Mucosa of gallbladder (tissue), 1 donor: ENCODE measurements around the gene NUAK2. TPM values are rescaled to one million over a fixed set of nuclear protein-coding genes. Genes with fewer than 3 reads are reported as not detected.
"Not testable (repeated sequence)": the region's sequence is repeated elsewhere in the genome, so short reads cannot be mapped to it uniquely, and the experiment has no call there.

Experiments
- DNase-seq: peaks from one replicate; pipeline ENCODE4 v3.0.0-alpha.2; 2020; ENCODE audit warnings: low spot score
- total RNA-seq: library from RNA; stranded (reverse); gene quantifications from one replicate; pipeline ENCODE4 v1.2.1, GENCODE V29; 2021
- donor health status: DM: no; HTN: no; CAD: no.

The NUAK2 gene
- total RNA-seq = 6.7 TPM

DNA sequence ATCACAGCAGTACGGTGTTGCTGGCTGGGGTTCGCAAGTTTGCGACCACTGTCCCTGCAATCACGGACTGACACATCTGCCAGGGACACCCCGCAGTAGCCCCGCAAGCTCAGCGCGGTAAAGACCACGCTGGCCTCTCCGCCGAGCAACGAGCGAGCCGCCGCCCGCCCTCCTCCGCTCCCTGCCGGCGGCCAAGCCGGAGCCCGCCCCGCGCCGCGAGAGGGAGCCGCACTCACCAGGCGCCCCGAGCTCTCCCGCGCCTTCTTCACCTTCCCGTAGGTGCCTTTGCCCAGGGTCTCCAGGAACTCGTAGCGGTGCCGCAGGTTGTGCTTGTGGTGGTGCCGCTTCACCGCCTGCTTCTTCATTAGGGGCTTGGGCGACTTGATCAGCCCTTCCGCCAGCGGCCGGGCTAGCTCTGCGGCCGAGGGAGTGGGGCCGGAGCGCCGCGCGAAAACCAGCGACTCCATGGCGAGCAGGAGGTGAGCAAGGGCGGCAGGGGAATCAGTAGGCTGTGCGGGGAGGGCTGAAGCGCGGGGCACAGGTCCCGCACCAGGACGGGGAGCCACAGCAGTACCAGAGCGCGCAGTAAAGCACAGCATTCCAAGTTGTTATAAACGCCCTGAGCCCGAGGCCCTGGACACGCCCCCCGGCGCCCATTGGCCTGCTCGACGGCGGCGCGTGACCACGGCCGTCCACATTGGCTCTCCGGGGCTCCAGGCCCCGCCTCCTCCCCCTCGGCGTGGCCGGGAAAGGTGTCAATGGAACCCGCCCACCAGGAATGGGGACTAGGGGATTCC lies at the start of gene NUAK2:
Gene NUAK2, minus strand, starts transcription at position 584 of the 797 bp plus-strand sequence. Its CDS starts 117 bp downstream, at position 467.
- DNase-seq = peak; percentile 91

DNA sequence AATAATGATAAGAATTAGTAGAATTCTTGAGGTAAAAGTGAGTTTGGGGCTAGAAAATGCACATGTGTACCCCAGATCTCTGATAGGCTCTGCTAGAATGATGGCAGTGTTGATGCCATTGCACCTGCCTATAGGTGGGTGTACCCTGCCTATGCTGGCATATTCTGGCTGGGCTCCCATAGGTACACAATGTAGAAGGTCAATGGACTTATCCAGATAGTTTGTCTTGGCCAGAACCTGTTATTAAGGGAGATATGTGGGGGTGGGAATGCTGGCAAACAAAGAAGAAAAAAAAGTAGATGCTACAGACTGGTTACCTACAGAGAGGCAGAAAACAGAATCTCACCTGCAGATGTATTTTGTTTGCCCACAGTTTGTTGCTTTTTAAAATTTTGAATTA lies 49.2 kb upstream of the NUAK2 start:
- peak; percentile 68 for DNase-seq

DNA sequence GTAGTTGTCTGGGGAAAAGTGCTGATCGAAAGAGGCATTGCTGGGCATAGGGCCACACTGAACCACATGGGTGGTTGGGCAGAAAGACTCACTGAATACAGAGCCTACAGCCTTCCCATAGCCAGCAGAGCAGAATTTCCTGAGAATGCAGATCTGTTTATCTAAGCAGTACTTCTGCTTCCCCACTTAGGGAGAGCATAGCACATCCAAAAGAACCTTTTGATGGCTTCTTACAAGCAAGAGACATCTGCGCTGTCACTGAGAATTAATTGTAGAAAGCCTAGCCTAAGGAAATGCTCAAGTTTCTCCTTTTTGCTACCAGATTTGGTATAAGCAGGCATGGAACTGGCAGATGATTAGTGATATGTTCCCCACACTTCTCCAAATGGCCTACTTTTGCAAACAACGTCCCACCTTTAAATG lies 48.2 kb upstream of the NUAK2 start:
- no peak for DNase-seq

DNA sequence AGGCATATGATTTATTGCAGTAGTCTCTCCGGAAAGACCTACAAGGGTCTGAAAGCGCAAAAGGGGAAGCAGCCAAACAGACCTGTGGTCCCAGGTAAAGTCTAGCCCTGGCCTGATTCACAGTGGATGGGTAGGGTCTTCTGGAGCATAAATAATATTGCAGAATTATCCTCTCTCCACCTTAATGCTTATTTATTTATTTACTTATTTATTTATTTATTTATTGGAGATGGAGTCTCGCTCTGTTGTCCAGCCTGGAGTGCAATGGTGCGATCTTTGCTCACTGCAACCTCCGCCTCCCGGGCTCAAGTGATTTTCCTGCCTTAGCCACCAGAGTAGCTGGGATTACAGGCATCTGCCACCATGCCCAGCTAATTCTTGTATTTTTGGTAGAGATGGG lies 46.9 kb upstream of the NUAK2 start:
- DNase-seq = no peak

DNA sequence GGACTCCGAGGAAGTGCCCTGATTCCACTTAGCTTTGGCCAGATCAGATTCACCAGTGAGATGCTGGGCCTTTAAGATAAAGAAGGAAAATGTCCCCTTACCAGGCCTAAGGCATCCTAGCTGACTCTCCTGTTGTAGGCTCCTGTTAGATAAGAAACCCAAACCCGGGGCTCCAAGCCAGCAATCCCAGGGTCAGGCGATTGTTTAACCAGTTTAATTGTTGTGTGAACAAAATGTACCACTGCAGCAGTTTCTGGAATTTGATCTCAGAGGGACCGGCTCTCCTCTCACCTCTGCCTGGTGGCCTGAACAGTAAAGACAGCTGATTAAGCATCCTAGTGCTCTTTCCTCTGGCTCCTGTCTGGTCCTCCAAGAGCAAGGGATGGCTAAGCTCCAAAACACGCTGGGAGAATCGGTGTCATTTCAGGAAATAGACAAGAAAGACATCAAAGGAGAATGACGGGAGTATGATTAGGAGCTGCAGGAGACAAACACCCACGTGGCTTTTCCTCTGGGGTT lies 44.5 kb upstream of the NUAK2 start:
- DNase-seq = peak; percentile 64

DNA sequence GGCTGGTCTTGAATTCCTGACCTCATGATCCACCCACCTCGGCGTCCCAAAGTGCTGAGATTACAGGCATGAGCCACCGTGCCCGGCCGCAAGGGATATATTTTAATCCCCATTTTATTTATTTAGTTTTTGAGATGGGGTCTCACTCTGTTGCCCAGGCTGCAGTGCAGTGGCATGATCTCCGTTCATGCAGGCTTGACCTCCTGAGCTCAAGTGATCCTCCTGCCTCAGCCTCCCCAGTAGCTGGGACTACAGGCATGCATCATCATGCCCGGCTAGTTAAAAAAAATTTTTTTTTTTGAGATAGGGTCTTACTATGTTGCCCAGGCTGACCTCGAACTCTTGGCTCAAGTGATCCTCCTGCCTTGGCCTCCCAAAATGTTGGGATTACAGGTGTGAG lies 43.5 kb upstream of the NUAK2 start:
- DNase-seq = not testable (repeated sequence)

DNA sequence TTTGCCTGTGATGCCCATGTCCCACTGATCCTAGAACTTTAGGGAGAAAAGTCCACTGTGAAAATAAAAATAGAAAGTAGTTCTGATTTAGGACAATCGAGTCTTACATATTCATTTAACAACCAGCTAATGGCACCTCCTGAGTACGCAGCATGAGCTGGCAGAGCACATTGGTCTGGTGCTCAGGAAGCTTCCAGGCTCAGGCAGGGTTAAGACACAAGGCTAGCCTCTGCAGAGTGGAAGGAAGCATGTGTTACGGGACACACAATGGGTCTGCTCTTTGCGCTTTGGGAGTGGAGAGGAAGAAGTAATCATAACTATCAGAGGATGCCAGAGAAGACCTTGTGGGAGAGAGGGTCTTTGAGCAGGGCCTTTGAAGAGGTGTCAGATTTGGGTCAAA lies 39.3 kb upstream of the NUAK2 start:
- DNase-seq = no peak

DNA sequence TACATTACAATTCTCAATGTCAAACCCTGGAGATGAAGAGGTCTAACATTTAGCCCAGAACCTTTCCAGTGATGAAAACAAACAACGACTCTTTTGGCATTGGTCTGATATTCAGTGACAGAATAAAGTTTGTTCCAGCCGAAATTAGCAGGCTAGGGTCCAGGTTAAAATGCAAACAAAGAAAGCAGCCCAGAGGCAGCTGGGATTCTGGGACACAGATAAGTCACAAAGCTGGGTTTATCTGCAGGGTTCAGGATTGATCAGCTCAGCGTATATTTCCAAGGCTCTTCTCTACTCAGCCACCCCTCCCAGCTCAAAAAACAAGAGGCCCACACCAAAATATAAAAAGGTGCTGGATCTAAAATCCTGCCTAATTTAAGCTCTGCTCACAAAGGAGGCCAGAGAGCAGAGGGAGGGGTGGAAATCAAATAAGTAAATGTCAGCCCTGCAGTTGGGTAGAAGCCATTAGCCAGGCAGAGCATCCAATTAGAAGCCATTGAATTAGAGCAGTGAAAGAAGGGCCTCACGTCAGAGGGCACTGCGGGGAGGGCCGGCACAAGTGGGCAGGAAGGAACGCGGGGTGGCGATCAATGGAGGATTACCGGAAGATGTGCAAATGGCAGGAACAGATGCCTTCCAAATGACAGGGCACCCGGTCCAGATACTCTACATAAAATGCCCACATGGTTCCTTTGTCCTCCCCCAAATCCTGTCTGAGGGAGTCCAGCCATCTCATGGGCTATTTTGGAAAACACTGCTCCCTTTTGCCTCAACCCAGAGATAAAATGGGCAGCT lies 38.4 kb upstream of the NUAK2 start:
- no peak for DNase-seq

DNA sequence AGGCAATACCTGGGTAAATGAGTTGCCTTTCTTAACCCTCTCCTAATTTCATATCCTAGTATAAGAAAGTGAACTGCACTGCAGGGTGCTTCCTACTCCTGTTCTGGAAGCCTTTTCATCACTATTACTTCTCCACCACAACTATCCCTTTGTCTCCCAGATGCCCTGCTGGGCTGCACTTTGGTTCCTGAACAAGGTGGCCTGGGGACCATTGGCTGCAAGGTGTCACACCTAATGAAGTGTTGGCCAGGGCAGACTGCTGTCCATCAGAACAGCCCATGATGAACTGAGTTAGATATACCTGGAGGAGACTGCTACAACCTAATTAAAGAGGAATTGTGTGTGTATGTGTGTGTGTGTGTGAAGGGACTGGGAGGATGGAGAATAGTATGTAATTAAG lies 37.0 kb upstream of the NUAK2 start:
- no peak for DNase-seq

DNA sequence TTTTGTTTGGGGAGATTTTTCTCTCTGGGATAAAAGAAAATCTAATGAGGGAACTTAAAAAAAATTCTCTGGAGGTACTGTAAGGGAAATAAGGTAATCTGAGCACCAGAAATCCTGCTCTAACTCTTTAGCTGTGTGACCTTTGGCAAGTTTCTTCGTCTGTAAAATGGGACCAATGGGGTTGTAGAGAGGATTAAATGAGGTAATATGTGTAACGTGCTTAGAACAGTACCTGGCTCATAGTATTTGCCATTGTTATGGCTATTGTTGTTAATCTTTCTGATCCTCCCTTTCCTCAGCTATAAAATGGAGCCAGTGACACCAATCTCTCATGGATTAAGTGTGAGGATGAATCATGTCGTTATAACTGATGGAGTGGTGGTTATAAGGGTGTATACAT lies 36.0 kb upstream of the NUAK2 start:
- DNase-seq = no peak

DNA sequence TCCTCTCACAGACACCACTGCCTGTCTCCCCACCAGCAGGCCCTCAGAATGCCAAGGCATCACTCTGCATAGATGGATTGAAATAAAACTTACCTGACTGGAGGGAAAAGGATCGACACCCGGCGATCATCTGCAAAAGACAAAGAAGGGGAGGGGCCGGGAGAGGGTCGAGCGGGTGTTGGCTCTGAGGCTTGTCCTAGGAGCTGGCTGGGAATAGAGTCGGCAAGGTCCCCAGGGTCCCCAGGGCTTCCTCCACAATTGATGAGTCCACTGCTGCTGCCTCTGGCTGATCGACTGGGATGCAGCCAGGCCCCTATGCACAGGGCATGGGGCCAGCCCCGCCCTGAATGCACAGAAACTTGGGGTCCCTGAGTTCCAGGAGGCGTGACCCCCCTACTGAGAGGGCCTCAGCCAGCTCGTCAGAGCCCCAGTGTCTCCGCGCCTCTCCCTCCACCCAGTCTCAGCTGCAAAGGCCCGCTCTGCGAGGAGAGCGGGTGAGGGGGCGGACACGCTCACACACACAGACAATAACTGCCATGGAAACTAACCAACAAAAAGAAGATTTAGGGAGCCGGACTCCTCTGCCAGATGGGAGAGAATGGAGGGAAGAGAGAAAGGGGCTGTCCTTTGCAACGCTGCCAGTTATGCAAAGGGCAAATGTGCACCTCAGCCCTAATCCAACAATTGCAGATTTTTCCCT lies 35.0 kb upstream of the NUAK2 start, which contains the start of gene KLHDC8A:
Gene KLHDC8A, minus strand, starts transcription at position 483 of the 700 bp plus-strand sequence. CDS start 13,318 bp downstream, outside the sequence.
- no peak for DNase-seq

DNA sequence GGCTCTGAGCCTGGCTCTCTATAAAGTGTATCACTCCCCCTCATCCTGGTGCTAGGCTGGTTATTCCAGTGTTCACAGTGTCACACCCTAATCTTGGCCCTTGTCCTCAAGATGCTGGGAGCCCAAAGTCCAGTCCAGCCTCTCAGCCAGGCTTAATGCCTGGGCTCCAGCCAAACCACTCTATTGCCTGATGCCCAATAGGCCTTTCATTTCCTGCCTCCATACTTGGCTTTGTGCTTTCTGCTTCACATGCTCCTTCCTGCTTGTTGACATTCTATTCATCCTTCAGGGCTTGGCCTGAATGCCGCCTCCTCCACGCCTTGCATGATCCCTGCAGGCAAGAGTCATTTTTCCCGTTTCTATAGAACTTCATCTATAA lies 33.5 kb upstream of the NUAK2 start:
- peak; percentile 92 for DNase-seq

DNA sequence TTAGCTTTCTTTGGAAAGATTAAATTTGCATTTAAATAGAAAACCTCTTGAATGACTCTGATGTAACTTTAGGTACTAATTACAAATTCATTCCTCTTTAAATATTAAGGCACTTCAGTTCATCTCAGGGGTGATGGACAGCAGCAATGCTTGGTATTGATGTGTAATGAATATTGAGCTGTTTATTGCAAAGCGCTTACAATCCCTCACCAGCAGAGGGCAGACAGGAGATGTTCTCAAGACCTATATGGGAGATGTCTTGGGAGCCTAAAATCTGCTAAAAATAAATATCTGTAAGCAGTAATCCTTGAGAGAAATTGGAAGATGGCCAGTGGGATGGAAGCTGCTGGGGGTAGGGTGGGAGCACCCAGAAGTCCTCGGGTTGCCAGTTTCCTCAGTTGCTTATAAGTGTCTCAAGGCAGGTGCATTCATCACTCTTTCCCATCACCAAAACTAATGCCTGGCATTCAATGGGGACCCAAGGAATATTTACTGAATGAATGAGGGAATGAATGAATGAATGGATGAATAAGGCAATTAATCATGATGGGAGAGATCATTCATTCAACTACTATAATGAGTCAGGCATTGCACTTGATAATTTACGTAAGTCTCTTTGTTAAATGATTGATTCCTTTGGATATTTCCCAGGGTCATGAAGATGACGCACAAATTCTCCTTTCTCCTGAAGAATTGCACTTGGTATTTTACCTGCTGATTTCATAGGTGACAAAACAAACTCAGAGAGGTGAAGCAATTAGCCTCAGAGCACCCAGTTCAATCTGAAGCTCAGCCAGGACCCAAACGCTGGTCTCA lies 32.9 kb upstream of the NUAK2 start:
- DNase-seq = peak; percentile 76

DNA sequence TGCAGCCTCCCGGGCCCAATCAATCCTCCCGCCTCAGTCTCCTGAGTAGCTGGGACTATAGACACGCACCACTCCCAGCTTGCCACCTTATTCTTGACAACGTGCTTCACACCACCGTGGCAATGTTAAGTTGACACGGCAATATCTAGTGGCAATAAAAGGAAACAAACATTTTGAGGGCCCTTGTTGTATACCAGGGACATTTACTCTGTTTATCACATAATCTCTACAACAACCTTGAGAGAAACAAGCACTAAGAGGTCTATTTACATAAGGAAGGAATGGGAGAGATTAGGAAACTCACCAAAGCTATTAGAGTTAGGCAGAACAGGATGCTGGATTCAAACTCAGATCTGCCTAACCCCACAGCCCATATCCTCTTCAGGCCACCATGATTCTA lies 32.1 kb upstream of the NUAK2 start:
- DNase-seq = no peak

DNA sequence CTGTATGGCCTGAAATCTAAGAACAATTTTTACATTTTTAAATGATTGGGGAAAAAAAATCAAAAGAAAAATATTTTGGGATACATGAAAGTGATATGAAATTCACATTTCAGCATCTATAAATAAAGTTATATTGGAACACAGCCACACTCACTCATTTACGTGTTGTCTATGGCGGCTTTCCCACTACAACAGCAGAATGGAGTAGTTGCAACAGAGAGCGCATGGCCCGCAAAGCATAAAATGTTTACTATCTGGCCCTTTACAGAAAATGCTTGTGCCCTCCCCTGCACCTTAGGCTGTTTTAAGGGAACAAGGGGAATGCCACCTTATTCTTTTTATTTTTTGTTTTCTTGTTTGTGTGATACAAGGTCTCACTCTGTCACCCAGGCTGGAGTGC lies 31.6 kb upstream of the NUAK2 start:
- no peak for DNase-seq

DNA sequence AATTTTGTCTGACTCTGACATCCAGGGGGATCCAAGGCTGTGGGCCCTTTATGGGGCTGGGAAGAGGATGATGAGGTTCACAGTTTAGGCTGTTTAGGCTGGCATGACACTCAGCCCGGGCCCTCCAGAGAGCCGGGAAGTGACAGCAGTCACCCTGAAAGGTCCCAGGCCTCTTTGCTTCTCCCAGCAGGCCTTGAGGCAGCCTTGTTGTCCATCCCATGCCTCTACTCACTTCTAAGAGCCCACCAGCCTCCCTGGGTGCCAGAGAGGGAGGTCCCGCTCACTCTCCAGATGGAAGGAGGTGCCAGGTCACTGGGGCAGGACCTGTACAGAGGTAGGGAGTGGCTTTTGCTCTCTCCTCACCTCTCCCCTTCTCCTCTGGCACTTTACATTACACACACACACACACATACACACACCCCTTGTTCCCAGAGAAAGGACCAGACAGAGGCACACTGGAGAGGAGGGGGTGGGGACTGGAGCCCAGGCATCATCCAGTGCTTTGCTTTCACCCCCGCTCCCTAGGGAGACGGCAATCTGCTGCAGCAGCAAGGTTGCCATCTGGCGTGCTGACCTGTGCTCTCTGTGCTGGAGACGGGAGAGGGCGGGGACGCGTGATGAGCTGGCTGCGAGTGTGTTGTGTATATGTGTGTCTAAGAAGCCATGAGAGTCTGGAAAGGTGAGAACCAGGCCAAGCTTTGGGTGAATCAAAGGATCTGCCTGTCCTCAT lies 30.6 kb upstream of the NUAK2 start:
- DNase-seq = peak; percentile 53

DNA sequence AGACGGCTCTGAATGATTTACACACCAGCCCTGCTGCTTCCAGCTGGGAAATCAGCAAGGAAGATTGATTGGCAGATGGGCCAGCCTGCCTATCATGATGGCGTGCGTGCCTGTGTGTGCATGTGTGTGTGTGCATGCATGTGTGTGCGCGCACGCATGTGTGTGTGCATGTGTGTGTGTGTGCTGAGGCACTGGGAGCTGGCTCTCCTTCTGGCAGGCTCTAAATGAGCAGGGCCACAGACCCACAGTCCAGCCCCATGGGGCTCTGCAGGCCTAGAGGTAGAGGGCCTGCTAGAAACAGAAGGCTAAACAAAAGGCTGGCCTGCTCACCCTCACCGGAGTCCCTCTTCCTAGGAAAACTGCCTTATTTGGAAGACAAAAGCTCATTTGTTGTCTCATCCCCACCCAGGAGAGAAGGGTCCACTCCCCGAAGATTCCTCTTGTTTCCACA lies 29.2 kb upstream of the NUAK2 start:
- no peak for DNase-seq

DNA sequence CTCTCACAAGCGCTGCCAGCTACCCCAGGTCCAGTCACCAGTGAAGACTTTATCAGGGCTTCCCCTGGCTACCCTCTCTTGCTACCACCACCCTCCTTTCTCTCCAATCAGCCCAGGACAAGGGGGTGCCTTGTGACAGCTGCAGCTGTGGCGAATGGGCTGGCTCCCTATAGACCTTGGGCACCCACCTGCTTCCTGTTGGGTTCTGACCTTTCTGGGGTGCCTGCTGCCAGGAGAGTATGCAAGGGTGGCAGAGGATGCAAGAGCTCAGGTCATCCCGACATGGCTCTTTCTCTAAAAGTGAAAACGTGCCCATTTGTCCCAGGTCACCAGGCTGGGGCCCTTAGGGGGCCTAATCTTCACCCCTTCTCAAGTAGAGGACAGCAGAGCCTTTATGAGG lies 28.6 kb upstream of the NUAK2 start:
- DNase-seq = no peak

DNA sequence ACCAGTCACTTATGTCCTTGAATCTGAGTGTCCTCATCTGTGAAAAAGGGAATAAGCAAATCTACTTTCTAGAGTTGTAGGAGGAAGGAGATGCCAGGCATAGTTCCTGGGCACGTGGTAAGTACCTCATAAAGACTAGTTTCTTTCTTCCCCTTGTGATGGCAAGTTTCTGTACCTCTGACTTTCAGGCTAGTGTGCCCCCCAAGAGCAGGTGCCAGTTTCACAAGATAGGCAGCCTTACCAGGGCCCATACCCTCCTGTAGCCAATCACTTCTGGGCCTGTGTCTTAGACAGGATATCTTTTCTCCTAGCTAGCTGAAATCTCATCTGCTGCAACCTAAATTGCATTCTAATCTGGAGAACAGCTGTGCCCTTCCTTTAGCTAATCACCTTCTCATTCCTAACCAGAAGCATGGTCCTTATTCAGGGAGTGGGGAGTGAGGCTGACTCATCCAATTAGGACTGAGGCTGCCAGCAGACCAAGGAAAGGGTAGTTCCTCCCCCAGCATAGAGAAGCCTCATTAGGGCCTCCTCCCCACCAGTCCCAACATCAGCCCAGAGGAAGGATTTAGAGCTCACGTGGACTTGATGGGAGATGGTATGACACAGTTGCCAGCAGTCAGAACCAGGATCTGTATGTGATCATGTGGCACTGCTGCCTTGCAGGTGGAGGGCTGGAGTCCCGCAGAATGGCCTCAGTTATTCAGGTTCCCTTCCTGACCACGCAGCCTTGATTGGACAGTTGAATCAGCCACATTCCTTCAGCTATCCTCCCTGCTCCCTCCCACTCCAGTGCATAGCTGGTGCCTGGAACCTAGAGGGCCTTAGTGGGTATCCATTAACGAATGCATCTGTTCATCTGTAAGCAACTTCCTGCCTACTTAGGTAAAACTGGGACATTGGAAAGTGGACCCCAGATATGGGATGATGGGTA lies 27.3 kb upstream of the NUAK2 start:
- no peak for DNase-seq
